Measurements from ENCODE around the gene ERMN.
"Not testable (repeated sequence)": the region's sequence is repeated elsewhere in the genome, so short reads cannot be mapped to it uniquely, and the experiment has no call there.

DNA sequence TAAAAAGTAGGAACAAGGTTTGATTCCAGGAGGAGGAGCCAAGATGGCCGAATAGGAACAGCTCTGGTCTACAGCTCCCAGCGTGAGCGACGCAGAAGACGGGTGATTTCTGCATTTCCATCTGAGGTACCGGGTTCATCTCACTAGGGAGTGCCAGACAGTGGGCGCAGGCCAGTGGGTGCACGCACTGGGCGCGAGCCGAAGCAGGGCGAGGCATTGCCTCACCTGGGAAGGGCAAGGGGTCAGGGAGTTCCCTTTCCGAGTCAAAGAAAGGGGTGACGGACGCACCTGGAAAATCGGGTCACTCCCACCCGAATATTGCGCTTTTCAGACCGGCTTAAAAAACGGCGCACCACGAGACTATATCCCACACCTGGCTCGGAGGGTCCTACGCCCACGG, 42.9 kb upstream of the ERMN start:
- TF ChIP-seq POLR2A (IDR thresholded peaks at IDR 0.05) = not testable (repeated sequence)
- TF ChIP-seq, protein P1, sequence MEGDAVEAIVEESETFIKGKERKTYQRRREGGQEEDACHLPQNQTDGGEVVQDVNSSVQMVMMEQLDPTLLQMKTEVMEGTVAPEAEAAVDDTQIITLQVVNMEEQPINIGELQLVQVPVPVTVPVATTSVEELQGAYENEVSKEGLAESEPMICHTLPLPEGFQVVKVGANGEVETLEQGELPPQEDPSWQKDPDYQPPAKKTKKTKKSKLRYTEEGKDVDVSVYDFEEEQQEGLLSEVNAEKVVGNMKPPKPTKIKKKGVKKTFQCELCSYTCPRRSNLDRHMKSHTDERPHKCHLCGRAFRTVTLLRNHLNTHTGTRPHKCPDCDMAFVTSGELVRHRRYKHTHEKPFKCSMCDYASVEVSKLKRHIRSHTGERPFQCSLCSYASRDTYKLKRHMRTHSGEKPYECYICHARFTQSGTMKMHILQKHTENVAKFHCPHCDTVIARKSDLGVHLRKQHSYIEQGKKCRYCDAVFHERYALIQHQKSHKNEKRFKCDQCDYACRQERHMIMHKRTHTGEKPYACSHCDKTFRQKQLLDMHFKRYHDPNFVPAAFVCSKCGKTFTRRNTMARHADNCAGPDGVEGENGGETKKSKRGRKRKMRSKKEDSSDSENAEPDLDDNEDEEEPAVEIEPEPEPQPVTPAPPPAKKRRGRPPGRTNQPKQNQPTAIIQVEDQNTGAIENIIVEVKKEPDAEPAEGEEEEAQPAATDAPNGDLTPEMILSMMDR (IDR thresholded peaks at IDR 0.05) = not testable (repeated sequence)
